Embryonic facial prominence (tissue), 1 donor: ENCODE measurements around the gene SORL1-AS1.
"Not testable (repeated sequence)": the region's sequence is repeated elsewhere in the genome, so short reads cannot be mapped to it uniquely, and the experiment has no call there.

Experiments used
- DNase-seq: peaks from one replicate; pipeline ENCODE4 v3.0.0-alpha.2; 2016; ENCODE audit errors: extremely low spot score

The SORL1-AS1 gene

GRCh38 chr11:121452609-121453150, at the start of gene SORL1-AS1:
SORL1-AS1 (minus strand) TSS chr11:121452967.
- no peak for DNase-seq

DNA sequence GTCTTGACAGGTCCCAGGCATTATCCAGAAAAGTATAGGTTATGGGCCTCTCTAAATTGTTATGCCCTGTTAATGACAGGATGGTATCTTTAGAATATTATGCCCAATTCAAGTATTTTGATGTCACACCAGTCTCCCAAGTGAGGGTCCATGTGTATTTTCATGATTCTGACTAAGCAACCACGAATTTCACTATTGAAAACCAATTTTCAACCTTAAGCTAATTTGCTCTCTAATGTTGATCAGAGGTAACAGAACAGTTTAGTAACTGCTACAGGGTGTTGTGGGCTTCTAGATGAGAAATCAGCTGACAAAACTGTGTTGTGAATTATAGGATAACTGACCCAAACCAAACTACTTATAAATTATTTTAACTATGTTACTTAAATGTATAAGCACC, 48.0 kb upstream of the SORL1-AS1 start:
- DNase-seq: no peak

- no peak for DNase-seq
Observed at GRCh38 chr11:121500275-121500674, 47.5 kb upstream of the SORL1-AS1 start.

GRCh38 chr11:121499405-121499804, 46.6 kb upstream of the SORL1-AS1 start:
- DNase-seq: no peak

GRCh38 chr11:121497176-121497998, 44.6 kb upstream of the SORL1-AS1 start:
- no peak for DNase-seq

DNA sequence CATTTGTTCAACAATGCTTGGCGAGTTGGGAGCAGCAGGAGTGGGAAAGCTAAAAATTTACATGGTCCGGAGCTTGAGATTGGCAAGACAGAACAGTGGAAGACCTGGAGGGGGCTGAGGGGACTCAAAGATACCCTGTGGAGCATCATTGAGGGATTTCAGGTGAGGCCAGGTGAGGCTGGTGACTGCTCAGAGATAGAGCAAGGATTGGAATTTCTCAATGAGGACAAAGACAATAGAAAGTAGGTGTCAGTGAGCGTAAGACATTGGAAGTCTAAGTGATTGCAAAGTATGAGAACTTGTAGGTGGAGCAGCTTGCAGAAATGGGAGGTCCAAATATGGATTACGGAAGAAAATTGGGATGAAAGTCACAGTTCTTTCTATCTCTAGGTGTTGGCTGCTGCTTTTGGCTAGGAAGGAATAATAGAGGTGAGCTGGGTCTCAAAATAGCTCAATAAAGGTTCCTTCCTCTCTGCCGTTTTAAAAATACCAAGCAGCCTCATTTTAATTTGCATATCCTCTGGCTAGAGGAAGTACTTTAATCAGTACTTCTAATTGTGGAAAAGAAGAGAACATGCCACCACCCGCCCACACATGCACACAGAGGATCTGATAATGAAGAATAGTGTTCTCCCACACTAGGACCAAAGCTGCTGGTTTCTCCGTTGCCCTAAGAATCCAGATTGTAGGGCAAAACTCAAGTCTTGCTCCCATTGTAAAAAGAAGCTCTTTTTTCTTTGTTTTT, 41.8 kb upstream of the SORL1-AS1 start:
- DNase-seq: no peak

GRCh38 chr11:121489823-121490222, 37.1 kb upstream of the SORL1-AS1 start:
- DNase-seq: no peak

DNA sequence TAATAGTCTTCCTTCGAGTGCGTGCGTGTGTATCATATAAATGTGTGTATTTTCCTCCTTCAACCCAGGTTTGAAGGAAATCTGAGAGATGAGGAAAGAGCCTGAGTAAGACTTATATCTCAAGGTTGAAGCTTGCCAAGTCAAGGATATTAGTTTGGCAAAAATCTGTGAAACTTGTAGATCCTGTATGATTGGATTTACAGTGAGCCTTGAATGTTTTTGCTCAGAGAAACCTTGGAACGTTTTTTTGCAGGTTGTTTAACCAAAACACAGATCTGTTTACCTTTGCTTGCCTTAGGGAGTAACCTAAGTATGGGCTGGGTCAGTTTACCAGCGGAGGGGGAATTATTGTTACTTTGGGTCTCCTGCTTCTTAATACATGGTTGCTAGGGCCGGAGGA, 35.9 kb upstream of the SORL1-AS1 start:
- DNase-seq: no peak

DNA sequence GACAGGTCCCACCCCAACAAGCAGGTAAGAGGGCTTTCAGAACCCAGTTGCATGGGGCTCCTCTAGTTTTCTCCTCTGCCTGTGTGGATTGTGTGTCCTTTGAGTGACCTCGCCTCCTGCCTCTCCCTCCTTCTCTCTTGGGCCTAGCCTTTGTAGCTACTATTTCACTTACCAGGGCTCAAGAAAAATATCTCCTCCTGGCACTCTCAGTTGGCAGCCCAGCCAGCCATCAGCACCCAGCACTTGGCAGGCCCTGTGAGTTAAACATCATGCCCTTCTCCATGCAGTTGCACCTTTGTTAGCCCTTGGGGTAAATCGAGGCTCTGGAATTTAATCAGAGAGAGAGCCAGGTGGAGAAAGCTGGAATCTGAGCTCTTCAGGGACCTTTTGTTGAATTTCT, 35.4 kb upstream of the SORL1-AS1 start:
- DNase-seq: no peak

GRCh38 chr11:121487191-121487590, 34.4 kb upstream of the SORL1-AS1 start:
- no peak for DNase-seq

GRCh38 chr11:121486054-121486453, 33.3 kb upstream of the SORL1-AS1 start:
- no peak for DNase-seq

DNA sequence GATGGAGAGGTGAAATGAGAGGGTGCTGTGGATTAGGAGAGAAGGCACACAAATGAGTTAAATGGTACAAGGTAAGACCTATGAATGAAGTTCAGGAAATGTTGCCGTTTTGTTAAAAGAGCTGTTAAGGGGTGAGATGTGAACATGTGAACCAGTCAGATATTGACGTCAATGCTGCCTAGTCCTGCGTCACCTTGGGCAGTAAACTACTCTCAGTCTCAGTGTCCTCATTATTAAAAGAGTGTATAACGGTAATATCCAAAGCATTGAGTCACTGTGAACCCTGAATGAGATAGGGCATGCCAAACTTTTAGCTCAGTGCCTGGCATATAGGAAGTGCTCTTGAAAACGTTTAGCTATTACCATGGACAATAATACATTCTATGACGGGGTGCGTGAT, 32.4 kb upstream of the SORL1-AS1 start:
- no peak for DNase-seq

GRCh38 chr11:121483805-121484480, 31.2 kb upstream of the SORL1-AS1 start:
- DNase-seq: no peak

- no peak for DNase-seq
Observed at GRCh38 chr11:121482231-121483129, 29.7 kb upstream of the SORL1-AS1 start.

GRCh38 chr11:121481484-121482230, 28.9 kb upstream of the SORL1-AS1 start:
- not testable (repeated sequence) for DNase-seq

- no peak for DNase-seq
Observed at GRCh38 chr11:121479698-121480238, 27.0 kb upstream of the SORL1-AS1 start.

DNA sequence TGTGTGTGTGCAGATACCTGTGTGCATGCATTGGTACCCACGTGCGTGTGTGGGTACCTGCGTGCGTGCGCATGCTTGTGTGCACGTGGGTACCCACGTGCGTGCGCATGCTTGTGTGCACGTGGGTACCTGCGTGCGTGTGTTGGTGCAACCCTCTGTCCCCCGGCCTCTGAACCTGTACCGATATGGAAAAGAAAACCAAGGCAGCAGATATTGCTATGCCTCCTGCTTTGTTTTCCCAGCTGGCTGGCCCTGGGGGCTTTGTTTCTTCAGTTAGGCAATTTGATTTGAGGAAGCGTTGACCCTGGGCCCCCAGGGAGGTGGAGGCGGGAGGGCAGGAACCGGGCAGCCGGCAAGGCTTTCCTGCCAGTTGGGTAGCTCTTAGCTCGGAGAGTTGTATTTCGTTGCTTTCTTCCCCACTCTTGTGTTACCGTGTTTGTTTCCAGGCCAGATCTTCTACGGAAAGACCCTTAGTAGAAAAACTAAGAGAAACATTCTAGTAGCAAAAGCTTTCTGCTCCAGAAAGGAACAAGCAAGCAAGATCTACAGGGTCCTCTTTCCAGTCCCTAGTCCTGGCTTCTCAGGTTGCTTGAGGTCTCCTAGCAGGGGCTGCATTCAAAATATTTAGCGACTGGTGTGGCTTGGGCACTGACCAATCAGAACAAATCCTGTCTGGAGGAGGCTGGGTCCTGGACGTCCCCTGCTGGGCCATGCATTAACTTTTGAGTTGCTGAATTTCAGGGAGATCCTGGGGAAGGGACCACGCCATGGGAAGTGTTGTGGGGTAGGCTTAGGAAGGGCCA, 26.3 kb upstream of the SORL1-AS1 start:
- DNase-seq: no peak

GRCh38 chr11:121478226-121478894, 25.6 kb upstream of the SORL1-AS1 start:
- no peak for DNase-seq
